GM19193 (cell line): ENCODE measurements around the gene VPS54.

Source experiments
- POLR2A ChIP-seq: IDR thresholded peaks from 4 replicates; pipeline ENCODE4 v1.6.1; 2011; ENCODE audit not compliant: insufficient read depth, insufficient read length; ENCODE audit errors: extremely low read depth

VPS54 gene

DNA sequence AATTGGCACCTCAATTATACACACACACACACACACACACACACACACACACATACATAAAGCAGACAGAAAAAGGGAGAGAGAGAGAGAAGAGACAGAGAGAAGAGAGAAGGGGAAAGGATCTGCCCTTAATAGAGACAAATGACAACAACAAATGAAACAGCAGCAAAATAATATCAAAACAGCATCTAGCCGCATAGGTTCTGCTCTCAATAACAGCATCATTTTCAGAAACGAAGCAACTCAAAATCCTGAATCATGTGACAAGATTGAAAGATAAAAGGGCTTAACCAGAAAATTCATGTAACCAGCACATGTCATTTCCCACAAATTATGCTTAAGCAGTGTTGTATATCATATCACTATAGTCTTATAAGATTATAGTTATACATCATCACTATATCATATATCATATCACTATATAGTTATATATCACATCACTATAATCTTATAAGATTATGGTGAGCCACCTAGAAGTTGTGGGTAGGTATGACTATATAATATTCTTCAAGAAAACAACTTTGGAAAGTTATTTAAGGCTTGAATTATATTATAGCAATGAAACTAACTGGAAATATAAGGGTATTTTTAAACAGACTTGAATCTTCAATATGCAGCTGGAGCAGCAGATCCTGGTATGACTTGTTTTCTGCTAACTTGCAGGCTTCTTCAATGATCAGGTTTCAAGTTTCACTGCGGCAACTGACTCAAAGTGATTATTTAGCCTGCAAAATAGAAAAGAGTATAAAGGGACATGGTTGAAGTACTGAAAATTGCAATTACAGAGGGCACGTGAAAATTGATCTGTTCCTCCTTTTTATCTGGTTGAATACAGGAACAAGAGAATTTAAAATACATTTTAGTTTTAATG lies 16.1 kb upstream of the VPS54 start:
- no peak for TF ChIP-seq POLR2A

DNA sequence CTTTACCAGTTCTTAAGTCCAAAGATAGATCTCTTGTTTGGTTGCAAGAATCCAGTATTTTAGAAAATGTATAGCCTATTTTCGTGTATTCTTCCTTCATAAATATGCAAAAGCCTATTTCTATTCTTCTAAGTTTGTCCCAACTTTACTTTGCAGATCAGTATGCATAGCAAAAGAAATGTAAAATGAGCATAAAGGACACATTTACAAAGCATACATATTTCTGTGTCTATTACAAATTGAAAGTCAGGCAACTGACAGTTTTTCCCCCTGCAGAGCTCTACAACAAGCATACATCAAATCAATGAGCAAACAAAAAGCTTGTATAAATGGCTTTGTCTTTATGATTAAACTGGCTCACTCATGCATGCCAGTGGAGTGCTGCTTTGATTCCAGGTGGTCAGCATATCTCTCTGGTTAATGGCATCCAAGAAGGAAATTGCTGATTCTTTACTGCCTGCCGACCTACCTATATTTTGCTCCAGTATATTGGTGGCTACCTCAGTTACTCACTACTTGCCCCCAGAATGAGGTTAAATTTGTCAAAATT lies 10.0 kb upstream of the VPS54 start:
- TF ChIP-seq POLR2A, result no peak

- TF ChIP-seq POLR2A, result no peak
Measured at GRCh38 chr2:64025741-64026140, 6.5 kb upstream of the VPS54 start.

DNA sequence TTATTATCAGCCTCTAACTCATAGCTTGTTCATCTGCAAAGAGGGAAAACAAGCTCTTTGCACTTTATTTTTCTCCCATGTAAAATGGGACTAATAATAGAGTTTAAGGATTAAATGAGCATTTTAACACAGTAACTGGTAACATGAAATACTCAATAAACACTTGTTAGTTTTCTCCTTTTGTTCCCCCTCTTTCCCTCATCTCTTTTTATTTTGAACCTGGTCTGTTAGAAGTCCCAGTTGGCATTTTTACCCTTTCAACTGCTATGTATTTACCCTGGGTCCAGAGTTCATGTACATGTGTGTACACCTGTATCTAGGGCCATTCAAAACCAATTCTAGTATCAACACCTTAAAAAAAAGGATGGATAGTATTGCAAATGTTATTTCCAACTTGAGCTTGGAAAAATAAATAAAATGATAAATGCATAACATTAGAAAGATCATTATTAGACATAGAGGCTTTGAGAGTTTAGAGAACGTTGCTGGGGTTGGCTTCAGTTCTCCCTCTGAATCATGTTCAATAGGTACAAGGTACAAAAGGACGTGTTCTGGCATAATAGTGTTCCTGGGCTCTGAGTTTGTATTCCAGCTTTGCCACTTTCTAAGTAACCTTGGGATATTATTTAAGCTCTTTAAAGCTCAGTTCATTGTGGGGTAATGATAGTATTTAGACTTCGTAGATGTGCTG lies 5.2 kb upstream of the VPS54 start:
- TF ChIP-seq POLR2A, result no peak

- TF ChIP-seq POLR2A, result no peak
Measured at GRCh38 chr2:64023485-64024258, 4.4 kb upstream of the VPS54 start.

- no peak for TF ChIP-seq POLR2A
Measured at GRCh38 chr2:64021578-64021977, 2.4 kb upstream of the VPS54 start.

GRCh38 chr2:64019975-64020528 lies 824 bp upstream of the VPS54 start:
- TF ChIP-seq POLR2A, result no peak

DNA sequence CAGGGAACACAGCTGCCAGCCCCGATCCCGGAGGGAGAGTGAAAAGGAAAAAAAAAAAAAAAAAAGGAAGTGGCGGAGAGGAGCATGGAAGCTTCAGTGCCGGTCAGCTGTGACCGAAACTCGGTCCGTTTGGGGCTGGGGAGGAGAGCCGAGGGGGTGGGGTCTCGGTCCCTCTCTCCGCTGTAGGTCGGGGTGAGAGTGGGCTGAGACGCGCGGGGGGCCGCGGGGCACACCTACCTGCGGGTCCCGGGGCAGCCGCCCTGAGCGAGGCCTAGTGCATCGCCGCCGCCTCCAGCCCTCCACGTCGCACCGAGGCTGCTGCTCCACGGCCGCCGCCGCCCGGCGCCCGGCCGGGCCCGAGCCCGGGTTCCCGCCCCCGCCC lies 536 bp downstream of the VPS54 start:
- no peak for TF ChIP-seq POLR2A

GRCh38 chr2:64017811-64018700 lies 1.2 kb downstream of the VPS54 start:
- TF ChIP-seq POLR2A, result no peak

DNA sequence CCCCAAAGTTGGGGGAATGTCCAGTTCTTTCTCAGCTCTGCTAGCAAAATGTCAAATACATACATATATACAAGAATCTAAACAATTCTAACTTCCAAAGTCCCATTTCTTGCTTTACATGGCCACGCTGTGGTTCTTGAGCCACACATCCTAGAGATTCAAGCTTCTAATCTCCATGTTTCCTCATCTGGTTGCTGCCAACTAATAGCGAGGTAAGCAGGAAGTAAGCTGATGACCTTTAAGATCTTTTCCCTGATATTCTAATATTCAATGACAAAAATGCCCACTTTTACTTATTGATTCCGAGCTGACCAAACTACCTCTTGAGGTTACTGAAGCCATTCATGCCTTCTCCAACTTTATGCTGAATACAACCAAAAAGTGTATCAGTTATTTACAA lies 3.3 kb downstream of the VPS54 start:
- no peak for TF ChIP-seq POLR2A

DNA sequence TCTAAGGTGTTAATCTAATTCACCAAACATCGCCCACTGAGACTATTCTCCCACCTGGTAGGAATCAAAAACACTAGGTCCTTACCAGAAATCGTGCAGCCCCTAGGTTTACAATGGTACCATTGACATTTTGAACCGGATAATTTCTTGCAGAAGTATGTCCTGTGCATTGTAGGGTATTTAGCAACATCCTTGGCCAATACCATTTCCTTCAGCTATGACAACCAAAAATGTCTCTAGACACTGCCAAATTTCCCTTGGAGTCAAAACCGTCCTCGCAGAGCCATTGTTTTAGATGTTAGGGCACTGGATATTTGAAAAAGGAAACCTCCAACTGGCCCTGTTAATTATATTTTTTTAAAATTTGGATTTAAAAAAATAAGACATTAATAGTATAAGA lies 3.8 kb downstream of the VPS54 start:
- no peak for TF ChIP-seq POLR2A

DNA sequence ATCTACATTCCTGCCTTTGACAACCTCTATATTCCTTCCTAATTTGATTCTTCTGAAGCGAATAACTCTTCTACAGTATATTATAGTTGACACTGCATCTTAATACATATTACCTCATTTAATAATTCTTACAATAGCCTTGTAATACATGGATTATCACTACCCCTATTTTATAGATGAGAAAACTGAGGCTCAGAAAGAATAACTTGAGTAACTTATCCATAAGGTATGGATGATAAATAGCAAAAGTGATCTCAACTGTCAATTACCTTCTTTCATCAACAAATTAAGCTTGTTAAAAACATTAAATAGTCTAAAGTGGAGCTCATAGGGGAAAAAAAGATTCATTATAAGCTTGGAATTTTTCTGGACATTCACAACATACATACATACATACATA lies 4.6 kb downstream of the VPS54 start:
- TF ChIP-seq POLR2A, result no peak

DNA sequence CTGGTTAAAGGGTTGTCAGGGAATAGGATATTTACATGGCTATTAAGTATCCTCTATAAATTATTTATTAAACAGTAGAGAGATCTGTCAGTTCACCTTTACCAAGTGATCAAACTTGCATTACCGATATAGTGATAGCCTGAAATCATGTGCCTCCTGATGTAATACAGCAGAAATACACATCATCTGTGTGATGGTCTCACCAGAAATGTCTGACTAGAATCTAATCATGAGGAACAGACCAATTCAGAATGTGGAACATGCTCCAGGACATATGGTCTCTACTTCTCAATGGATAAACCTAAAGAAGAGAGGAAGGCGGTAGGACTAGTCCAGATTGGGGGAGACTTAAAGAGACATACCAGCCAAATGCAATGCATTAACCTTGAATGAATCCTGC lies 6.2 kb downstream of the VPS54 start:
- TF ChIP-seq POLR2A, result no peak

- TF ChIP-seq POLR2A, result no peak
Measured at GRCh38 chr2:64012115-64012514, 7.1 kb downstream of the VPS54 start.
